Measurements from ENCODE around the gene PALLD.

GRCh38 chr4:168609369-168609768 lies 112.5 kb downstream of the PALLD start:
- no peak for TF ChIP-seq EZH2 (IDR thresholded peaks at IDR 0.05; ENCODE audit: insufficient read depth, poor library complexity, severe bottlenecking)
- TF ChIP-seq EZH2phosphoT487 (IDR thresholded peaks at IDR 0.05; ENCODE audit: insufficient read depth, low read depth): no peak

Measured in GM23248 (cell line).